Measurements from ENCODE around the gene PRDM16.

Gene PRDM16

DNA sequence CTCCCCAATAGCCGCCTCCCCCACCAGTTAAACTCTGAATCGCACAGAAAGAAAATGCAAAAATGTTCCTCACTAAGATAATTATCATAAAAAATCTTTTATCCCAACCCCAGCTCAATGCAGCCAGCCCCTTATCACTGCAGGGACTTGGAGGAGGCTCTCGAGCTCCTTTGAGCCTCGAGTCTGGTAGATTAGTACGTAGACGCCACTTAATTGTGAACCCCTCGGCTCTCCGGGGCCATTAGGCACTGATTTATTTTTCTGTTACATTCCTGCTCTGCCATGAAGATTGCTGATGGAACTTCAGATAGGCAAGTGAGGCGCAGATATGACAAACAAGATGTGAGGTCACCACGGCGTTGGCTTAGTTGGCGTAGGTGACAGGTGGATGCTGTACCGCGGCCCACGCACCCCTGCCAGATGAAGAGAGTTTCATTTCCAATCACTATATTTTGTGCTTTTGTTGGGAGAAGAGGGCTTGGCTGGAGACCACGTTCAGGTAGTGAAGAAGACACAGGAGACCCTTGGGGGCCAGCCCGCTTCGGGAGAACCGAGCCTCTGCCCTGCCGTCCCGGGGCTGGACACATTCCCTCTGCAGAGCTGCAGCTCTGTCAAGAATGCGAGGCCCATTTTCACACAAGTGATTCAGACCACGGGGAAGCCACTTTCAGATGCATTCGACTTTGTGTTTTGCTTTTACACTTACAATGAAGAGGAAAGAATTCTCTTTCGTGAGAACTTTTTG is 329.6 kb downstream of the PRDM16 start:
- Histone ChIP-seq H3K4me1 (ENCODE audit: control insufficient read depth in 2 of 2, insufficient read depth in 2 of 2, low read length in 2 of 2) (peaks cover 0 to under 1% of the 10 kb centered on the region in 2 donors), H3K9ac (ENCODE audit: low read depth in 1 of 2, low read length in 2 of 2) (no peak overlapping the region), H3K36me3 (ENCODE audit: control insufficient read depth in 2 of 2, insufficient read depth in 2 of 2, low read length in 2 of 2) (no peaks in the 10 kb centered on the region), H3K9me3 (ENCODE audit: control insufficient read depth in 2 of 2, low read length in 2 of 2) (no peaks in the 10 kb centered on the region), H3K27me3 (ENCODE audit: control insufficient read depth in 2 of 2, insufficient read depth in 2 of 2, low read length in 2 of 2) (peaks cover 3 to 7% of the 10 kb centered on the region in 2 donors), H3K4me3 (ENCODE audit: low read length in 2 of 2) (no peak overlapping the region), H3K27ac (ENCODE audit: low read depth in 2 of 2, low read length in 2 of 2) (no peak overlapping the region)

DNA sequence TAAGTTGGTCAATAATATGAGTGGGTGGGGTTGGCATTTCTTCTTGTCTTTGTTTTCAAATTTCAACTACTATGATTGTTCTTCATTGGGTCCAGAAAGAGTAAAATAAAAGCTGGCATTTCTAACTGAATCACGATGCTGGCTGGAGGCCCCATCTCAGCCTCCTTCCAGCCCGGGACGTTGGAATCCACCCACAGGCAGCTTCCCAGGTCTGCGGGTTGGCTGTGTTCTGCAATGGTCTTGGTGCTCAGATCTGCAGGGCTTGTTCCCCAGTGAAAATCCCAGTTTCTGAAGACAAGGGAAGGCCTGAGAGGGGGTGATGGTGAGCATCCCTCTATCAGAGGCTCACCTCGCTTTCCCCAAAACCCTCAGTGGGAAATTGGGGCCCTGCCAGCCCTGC is 330.7 kb downstream of the PRDM16 start:
- peaks cover 3 to 6% of the 10 kb centered on the region in 2 donors for H3K27me3 ChIP-seq (ENCODE audit: control insufficient read depth in 2 of 2, insufficient read depth in 2 of 2, low read length in 2 of 2)
- no peak overlapping the region for H3K9ac ChIP-seq (ENCODE audit: low read depth in 1 of 2, low read length in 2 of 2)
- no peaks in the 10 kb centered on the region for H3K9me3 ChIP-seq (ENCODE audit: control insufficient read depth in 2 of 2, low read length in 2 of 2)
- no peak overlapping the region for H3K27ac ChIP-seq (ENCODE audit: low read depth in 2 of 2, low read length in 2 of 2)
- no peaks in the 10 kb centered on the region for H3K36me3 ChIP-seq (ENCODE audit: control insufficient read depth in 2 of 2, insufficient read depth in 2 of 2, low read length in 2 of 2)
- H3K4me3 ChIP-seq (ENCODE audit: low read length in 2 of 2), result no peak overlapping the region
- H3K4me1 ChIP-seq (ENCODE audit: control insufficient read depth in 2 of 2, insufficient read depth in 2 of 2, low read length in 2 of 2), result no peaks in the 10 kb centered on the region

DNA sequence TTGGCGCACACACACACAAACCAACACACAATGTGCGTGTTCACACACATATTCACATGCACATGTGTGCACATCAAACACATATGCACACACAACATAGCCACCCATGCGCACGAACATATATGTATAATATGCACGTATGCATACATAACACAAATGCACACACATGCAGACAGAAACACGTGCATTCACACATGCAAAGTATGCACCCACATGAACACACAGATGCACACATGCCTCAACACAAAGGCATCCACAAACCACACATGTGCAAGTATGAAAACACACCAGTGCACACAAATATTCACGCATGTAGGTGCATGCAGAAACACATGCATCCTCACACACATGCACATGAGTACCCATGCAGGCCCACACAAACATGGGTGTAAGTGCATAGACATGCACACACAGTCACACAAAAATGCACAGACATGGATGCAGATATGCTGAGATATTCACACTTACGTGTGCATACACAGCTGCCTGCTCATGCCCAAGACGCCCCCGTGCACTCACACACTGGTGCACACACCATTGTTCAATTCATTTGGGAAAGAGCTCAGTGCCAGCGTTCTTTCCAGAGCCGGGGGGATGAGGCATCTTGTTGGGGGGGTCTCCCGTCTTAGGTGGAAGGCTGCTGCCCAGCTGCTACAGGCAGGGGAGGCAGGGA is 332.7 kb downstream of the PRDM16 start:
- H3K9me3 ChIP-seq (ENCODE audit: control insufficient read depth in 2 of 2, low read length in 2 of 2), result no peaks in the 10 kb centered on the region
- H3K27me3 ChIP-seq (ENCODE audit: control insufficient read depth in 2 of 2, insufficient read depth in 2 of 2, low read length in 2 of 2), result no peaks in the 10 kb centered on the region
- H3K36me3 ChIP-seq (ENCODE audit: control insufficient read depth in 2 of 2, insufficient read depth in 2 of 2, low read length in 2 of 2), result no peaks in the 10 kb centered on the region
- no peak overlapping the region for H3K27ac ChIP-seq (ENCODE audit: low read depth in 2 of 2, low read length in 2 of 2)
- H3K4me1 ChIP-seq (ENCODE audit: control insufficient read depth in 2 of 2, insufficient read depth in 2 of 2, low read length in 2 of 2), result no peaks in the 10 kb centered on the region
- no peak overlapping the region for H3K4me3 ChIP-seq (ENCODE audit: low read length in 2 of 2)
- H3K9ac ChIP-seq (ENCODE audit: low read depth in 1 of 2, low read length in 2 of 2), result no peak overlapping the region

DNA sequence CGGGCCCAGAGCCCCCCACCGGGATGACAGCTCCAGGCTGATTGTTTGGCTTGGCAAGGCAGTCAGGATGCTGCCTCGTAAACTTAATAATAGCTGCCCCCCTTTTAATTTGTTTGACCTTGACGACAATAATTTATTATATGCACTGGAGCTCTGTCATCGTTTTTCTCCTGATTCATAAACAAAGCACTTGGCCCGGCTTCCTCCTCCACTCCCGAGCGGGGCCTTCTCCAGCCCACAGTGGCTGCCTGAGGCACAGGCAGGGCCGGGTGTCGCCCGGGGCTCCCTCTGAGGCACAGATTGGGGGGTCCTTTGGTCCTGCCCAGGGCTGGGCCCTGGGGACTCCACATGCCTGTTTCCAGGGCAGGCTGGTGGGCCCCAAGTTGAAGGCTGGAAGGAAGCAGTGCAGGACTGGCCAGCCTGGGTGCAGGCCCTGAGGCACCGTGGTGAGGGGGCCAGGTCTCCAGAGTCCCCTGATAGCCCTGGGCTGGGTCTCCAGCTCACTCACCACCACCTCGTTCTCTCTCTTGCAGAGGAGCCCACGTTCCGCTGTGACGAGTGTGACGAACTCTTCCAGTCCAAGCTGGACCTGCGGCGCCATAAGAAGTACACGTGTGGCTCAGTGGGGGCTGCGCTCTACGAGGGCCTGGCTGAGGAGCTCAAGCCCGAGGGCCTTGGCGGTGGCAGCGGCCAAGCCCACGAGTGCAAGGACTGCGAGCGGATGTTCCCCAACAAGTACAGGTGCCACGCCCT is 333.4 kb downstream of the PRDM16 start:
- H3K4me1 ChIP-seq (ENCODE audit: control insufficient read depth in 2 of 2, insufficient read depth in 2 of 2, low read length in 2 of 2), result no peaks in the 10 kb centered on the region
- H3K9me3 ChIP-seq (ENCODE audit: control insufficient read depth in 2 of 2, low read length in 2 of 2), result no peaks in the 10 kb centered on the region
- no peak overlapping the region for H3K27ac ChIP-seq (ENCODE audit: low read depth in 2 of 2, low read length in 2 of 2)
- H3K27me3 ChIP-seq (ENCODE audit: control insufficient read depth in 2 of 2, insufficient read depth in 2 of 2, low read length in 2 of 2), result no peaks in the 10 kb centered on the region
- H3K36me3 ChIP-seq (ENCODE audit: control insufficient read depth in 2 of 2, insufficient read depth in 2 of 2, low read length in 2 of 2), result no peaks in the 10 kb centered on the region
- H3K9ac ChIP-seq (ENCODE audit: low read depth in 1 of 2, low read length in 2 of 2), result no peak overlapping the region
- H3K4me3 ChIP-seq (ENCODE audit: low read length in 2 of 2), result no peak overlapping the region

DNA sequence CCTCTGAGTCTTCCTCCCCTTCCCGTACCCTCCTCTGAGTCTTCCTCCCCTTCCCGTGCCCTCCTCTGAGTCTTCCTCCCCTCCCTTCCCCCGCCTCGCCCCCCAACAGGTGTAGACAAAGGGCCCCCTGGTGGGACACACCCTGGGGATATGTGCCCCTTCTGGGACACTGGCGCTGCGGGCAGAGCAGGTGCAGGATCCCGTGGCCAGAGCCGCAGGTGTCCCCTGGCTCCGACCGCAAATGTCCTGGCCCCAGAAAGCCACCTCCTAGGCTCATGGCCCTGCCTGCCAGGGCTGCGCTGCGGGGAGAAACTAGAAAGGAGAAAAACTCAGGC is 334.0 kb downstream of the PRDM16 start:
- H3K36me3 ChIP-seq (ENCODE audit: control insufficient read depth in 2 of 2, insufficient read depth in 2 of 2, low read length in 2 of 2), result no peaks in the 10 kb centered on the region
- no peaks in the 10 kb centered on the region for H3K4me1 ChIP-seq (ENCODE audit: control insufficient read depth in 2 of 2, insufficient read depth in 2 of 2, low read length in 2 of 2)
- no peaks in the 10 kb centered on the region for H3K9me3 ChIP-seq (ENCODE audit: control insufficient read depth in 2 of 2, low read length in 2 of 2)
- H3K9ac ChIP-seq (ENCODE audit: low read depth in 1 of 2, low read length in 2 of 2), result no peak overlapping the region
- no peaks in the 10 kb centered on the region for H3K27me3 ChIP-seq (ENCODE audit: control insufficient read depth in 2 of 2, insufficient read depth in 2 of 2, low read length in 2 of 2)
- no peak overlapping the region for H3K27ac ChIP-seq (ENCODE audit: low read depth in 2 of 2, low read length in 2 of 2)
- H3K4me3 ChIP-seq (ENCODE audit: low read length in 2 of 2), result no peak overlapping the region

DNA sequence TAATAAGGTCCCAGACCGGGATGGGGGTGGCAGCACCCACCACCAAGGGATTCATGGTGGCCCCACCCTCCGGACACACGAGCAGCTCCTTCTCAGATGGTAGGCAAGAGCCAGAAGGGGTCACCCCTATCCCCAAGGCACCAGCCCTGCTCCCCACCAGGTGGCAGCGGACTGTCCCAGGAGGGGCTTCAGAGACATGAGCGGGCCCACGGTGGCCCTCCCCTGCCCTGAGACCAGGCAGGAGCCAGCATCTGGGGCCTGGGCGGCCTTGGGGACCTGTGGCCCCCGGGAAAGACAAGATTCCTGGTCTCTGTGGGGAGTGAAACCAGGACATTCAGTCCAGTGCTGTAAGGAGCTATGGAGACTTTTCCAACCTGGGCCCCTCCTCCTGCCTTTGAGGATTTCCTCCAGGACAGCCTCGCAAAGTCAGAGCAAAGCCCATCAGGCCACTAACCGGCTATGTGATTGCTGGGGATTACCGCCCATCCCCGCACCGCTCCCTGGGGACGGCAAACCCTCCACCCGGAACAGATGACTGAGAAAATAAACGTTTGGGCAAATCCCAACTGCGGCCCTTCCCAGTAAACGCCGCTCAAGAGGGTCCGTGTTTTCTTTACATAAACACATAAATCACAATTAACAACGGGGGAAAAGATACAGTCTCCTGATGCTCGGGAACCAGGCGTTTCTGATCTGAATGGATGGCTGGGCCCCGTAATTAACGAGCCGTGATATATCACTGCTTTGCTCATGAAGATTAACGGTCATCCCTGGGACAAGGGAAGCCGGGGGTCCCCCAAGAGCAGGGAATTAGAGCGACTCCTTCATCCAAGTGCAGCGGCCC is 334.6 kb downstream of the PRDM16 start:
- Histone ChIP-seq H3K27me3 (ENCODE audit: control insufficient read depth in 2 of 2, insufficient read depth in 2 of 2, low read length in 2 of 2) (no peaks in the 10 kb centered on the region), H3K4me1 (ENCODE audit: control insufficient read depth in 2 of 2, insufficient read depth in 2 of 2, low read length in 2 of 2) (no peaks in the 10 kb centered on the region), H3K27ac (ENCODE audit: low read depth in 2 of 2, low read length in 2 of 2) (no peak overlapping the region), H3K9me3 (ENCODE audit: control insufficient read depth in 2 of 2, low read length in 2 of 2) (no peaks in the 10 kb centered on the region), H3K4me3 (ENCODE audit: low read length in 2 of 2) (no peak overlapping the region), H3K36me3 (ENCODE audit: control insufficient read depth in 2 of 2, insufficient read depth in 2 of 2, low read length in 2 of 2) (no peaks in the 10 kb centered on the region), H3K9ac (ENCODE audit: low read depth in 1 of 2, low read length in 2 of 2) (no peak overlapping the region)

DNA sequence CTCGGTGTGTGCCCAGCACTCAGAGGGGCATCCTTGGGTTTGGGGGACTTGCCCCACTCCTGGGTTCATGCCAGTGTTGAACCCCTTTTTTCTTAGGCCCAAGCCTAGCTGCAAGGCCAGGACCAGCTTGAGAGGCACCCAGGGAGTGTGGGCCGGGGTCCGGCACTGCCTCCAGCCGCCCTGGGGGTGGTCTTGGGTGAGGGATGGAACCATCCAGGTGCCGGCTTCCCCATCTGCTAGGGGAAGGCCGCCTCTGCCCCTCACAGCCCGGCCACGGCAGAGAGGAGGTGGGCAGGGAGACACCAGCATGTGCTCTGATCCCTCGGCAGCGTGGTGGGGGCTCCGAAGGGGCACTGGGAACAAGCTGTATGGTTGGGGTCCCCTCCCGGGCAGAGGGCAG is 335.3 kb downstream of the PRDM16 start:
- H3K9ac ChIP-seq (ENCODE audit: low read depth in 1 of 2, low read length in 2 of 2), result no peak overlapping the region
- H3K27me3 ChIP-seq (ENCODE audit: control insufficient read depth in 2 of 2, insufficient read depth in 2 of 2, low read length in 2 of 2), result no peaks in the 10 kb centered on the region
- no peak overlapping the region for H3K27ac ChIP-seq (ENCODE audit: low read depth in 2 of 2, low read length in 2 of 2)
- no peaks in the 10 kb centered on the region for H3K36me3 ChIP-seq (ENCODE audit: control insufficient read depth in 2 of 2, insufficient read depth in 2 of 2, low read length in 2 of 2)
- H3K4me3 ChIP-seq (ENCODE audit: low read length in 2 of 2), result no peak overlapping the region
- no peaks in the 10 kb centered on the region for H3K4me1 ChIP-seq (ENCODE audit: control insufficient read depth in 2 of 2, insufficient read depth in 2 of 2, low read length in 2 of 2)
- H3K9me3 ChIP-seq (ENCODE audit: control insufficient read depth in 2 of 2, low read length in 2 of 2), result no peaks in the 10 kb centered on the region

DNA sequence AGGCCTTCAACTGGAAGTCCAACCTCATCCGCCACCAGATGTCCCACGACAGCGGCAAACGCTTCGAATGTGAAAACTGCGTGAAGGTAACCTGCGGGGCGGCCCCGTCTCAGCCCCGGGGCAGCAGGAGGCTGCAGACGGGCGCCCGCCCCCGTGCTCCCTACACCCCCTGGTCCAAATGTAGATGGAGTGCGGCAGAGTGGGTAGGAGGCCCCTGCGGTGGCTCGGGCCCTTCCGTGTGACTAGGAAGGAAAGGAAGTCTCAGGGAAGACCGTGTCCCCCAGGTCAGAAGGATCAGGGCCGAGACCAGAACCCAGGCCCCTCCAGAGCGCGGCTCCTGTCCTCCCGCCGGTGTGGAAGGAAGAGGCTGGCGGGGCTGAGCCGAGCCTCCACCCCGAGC is 335.8 kb downstream of the PRDM16 start:
- no peaks in the 10 kb centered on the region for H3K27me3 ChIP-seq (ENCODE audit: control insufficient read depth in 2 of 2, insufficient read depth in 2 of 2, low read length in 2 of 2)

DNA sequence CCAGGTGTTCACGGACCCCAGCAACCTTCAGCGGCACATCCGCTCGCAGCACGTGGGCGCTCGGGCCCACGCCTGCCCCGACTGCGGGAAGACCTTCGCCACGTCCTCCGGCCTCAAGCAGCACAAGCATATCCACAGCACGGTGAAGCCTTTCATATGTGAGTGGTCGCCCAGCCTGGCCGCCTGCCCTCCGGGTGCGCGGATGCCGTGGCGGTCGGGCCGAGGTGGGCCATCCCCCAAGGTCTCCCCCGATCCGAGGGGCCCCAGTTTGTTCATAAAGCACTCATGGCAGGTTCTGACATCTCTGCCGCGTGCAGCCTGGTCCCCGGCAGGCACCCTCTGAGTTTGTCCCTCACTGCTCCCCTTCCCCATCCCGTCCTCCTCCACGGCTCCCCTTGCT is 336.5 kb downstream of the PRDM16 start:
- H3K9ac ChIP-seq (ENCODE audit: low read depth in 1 of 2, low read length in 2 of 2), result no peak overlapping the region
- no peaks in the 10 kb centered on the region for H3K36me3 ChIP-seq (ENCODE audit: control insufficient read depth in 2 of 2, insufficient read depth in 2 of 2, low read length in 2 of 2)
- no peaks in the 10 kb centered on the region for H3K4me1 ChIP-seq (ENCODE audit: control insufficient read depth in 2 of 2, insufficient read depth in 2 of 2, low read length in 2 of 2)
- no peaks in the 10 kb centered on the region for H3K27me3 ChIP-seq (ENCODE audit: control insufficient read depth in 2 of 2, insufficient read depth in 2 of 2, low read length in 2 of 2)
- H3K27ac ChIP-seq (ENCODE audit: low read depth in 2 of 2, low read length in 2 of 2), result no peak overlapping the region
- no peaks in the 10 kb centered on the region for H3K9me3 ChIP-seq (ENCODE audit: control insufficient read depth in 2 of 2, low read length in 2 of 2)
- no peak overlapping the region for H3K4me3 ChIP-seq (ENCODE audit: low read length in 2 of 2)

More for the DNA sequence above, 335.8 kb downstream of the PRDM16 start:
- Histone ChIP-seq H3K4me1 (ENCODE audit: control insufficient read depth in 2 of 2, insufficient read depth in 2 of 2, low read length in 2 of 2) (no peaks in the 10 kb centered on the region), H3K27ac (ENCODE audit: low read depth in 2 of 2, low read length in 2 of 2) (no peak overlapping the region), H3K9me3 (ENCODE audit: control insufficient read depth in 2 of 2, low read length in 2 of 2) (no peaks in the 10 kb centered on the region), H3K4me3 (ENCODE audit: low read length in 2 of 2) (no peak overlapping the region), H3K9ac (ENCODE audit: low read depth in 1 of 2, low read length in 2 of 2) (no peak overlapping the region), H3K36me3 (ENCODE audit: control insufficient read depth in 2 of 2, insufficient read depth in 2 of 2, low read length in 2 of 2) (no peaks in the 10 kb centered on the region)

Measured in mucosa of rectum (tissue), 2 donors.